H1 (cell line): ENCODE results near the gene S100A13. TPM values are rescaled to one million over a fixed set of nuclear protein-coding genes. Genes with fewer than 3 reads are reported as not detected.

Experiments used
- CTCF ChIA-PET: fragments of 300-600 bp; sonication (Branson Sonifier 250); formaldehyde crosslinking; loops from one replicate; lab custom pipeline; 2021; ENCODE audit not compliant: partially characterized antibody; lab: Charles Lee
- POLR2A ChIA-PET: fragments of 300-600 bp; sonication (Branson Sonifier 250); formaldehyde crosslinking; loops from one replicate; lab custom pipeline; 2021; ENCODE audit warnings: inconsistent platforms; ENCODE audit not compliant: partially characterized antibody; lab: Charles Lee
- DNase-seq, 2 experiments: peaks; one replicate each; pipeline versions ENCODE4 v3.0.0 to v3.0.0-alpha.2; 2010 to 2022; ENCODE audit warnings: low spot score in 2 of 2, low read depth in 1 of 2, mixed read lengths in 1 of 2
- FAIRE-seq: peaks from 2 replicates; lab custom pipeline; 2011; peaks lifted over from hg19 to GRCh38; lab: Jason Lieb, UNC
- H2AFZ ChIP-seq: 2 replicates; pipeline ENCODE4 v1.8.1; 2012; ENCODE audit warnings: low read length, inconsistent platforms
- H2AK5ac ChIP-seq: 2 replicates; pipeline ENCODE4 v1.6.1; 2013; ENCODE audit warnings: low read depth, low read length
- H2BK120ac ChIP-seq: replicated peaks from 2 replicates; pipeline ENCODE3; 2013; ENCODE audit warnings: low read depth, low read length, inconsistent platforms
- H2BK12ac ChIP-seq: 2 replicates; pipeline ENCODE4 v1.6.1; 2013; ENCODE audit warnings: low read depth, low read length
- H2BK15ac ChIP-seq: 2 replicates; pipeline ENCODE4 v1.6.1; 2013; ENCODE audit warnings: low read length
- H2BK20ac ChIP-seq: 2 replicates; pipeline ENCODE4 v1.6.1; 2013; ENCODE audit warnings: low read length
- H2BK5ac ChIP-seq: 2 replicates; pipeline ENCODE4 v1.6.1; 2013; ENCODE audit warnings: low read depth, low read length
- H3K14ac ChIP-seq: 2 replicates; pipeline ENCODE4 v1.6.1; 2013; ENCODE audit warnings: inconsistent platforms; ENCODE audit not compliant: insufficient read length
- H3K18ac ChIP-seq: 2 replicates; pipeline ENCODE4 v1.6.1; 2013; ENCODE audit warnings: low read length; ENCODE audit errors: extremely low read depth
- H3K23ac ChIP-seq: 2 replicates; pipeline ENCODE4 v1.6.1; 2013; ENCODE audit warnings: inconsistent platforms; ENCODE audit not compliant: insufficient read length
- H3K23me2 ChIP-seq: 2 replicates; pipeline ENCODE4 v1.6.1; 2013; ENCODE audit warnings: low read depth, low read length
- H3K27ac ChIP-seq: 2 replicates; pipeline ENCODE4 v1.6.1; 2011; ENCODE audit warnings: low read depth, low read length, inconsistent platforms
- H3K27me3 ChIP-seq, 4 experiments: replicated peaks in 1 of 4; 1 replicate in 1 of 4; 2 replicates in 3 of 4; pipeline versions ENCODE4 v1.6.1 to v1.8.1; 2011 to 2013; ENCODE audit warnings: low read length in 3 of 4, mild to moderate bottlenecking in 3 of 4, inconsistent platforms in 2 of 4, mixed read lengths in 2 of 4, moderate library complexity in 1 of 4; ENCODE audit not compliant: control insufficient read depth in 3 of 4, insufficient read depth in 3 of 4; ENCODE audit errors: extremely low read depth in 1 of 4
- H3K36me3 ChIP-seq, 4 experiments: 2 replicates each; pipeline versions ENCODE4 v1.6.1 to v1.8.1; 2011 to 2013; ENCODE audit warnings: mild to moderate bottlenecking in 4 of 4, low read length in 3 of 4, moderate library complexity in 2 of 4, control low read depth in 1 of 4, inconsistent platforms in 1 of 4; ENCODE audit not compliant: insufficient read depth in 4 of 4, control insufficient read depth in 2 of 4
- H3K4ac ChIP-seq: replicated peaks from 2 replicates; pipeline ENCODE3; 2013; ENCODE audit warnings: low read length, low read depth, mixed read lengths, inconsistent platforms; ENCODE audit not compliant: insufficient read length
- H3K4me1 ChIP-seq, 4 experiments: replicated peaks in 1 of 4; 1 replicate in 1 of 4; 2 replicates in 3 of 4; pipeline versions ENCODE4 v1.6.1 to v1.8.1; 2011 to 2013; ENCODE audit warnings: low read length in 3 of 4, inconsistent platforms in 2 of 4, mixed read lengths in 1 of 4; ENCODE audit not compliant: insufficient read depth in 4 of 4, control insufficient read depth in 3 of 4
- H3K4me2 ChIP-seq, 2 experiments: 2 replicates each; pipeline versions ENCODE4 v1.6.1 to v1.8.1; 2011 to 2013; ENCODE audit warnings: low read depth in 2 of 2, low read length in 2 of 2, control low read depth in 1 of 2, inconsistent platforms in 1 of 2, mild to moderate bottlenecking in 1 of 2; ENCODE audit not compliant: insufficient read depth in 1 of 2
- H3K4me3 ChIP-seq, 4 experiments: fragments of 200-600, 300-600 bp in 1 of 4; sonication (generic), shearing (Covaris generic), sonication (Bioruptor Twin) in 1 of 4; 2 replicates each; pipeline versions ENCODE4 v1.5.1 to v1.8.1; 2011 to 2016; ENCODE audit warnings: low read length in 4 of 4, low read depth in 3 of 4, control low read depth in 2 of 4, inconsistent platforms in 2 of 4, mild to moderate bottlenecking in 2 of 4, mixed read lengths in 1 of 4, moderate library complexity in 1 of 4; ENCODE audit not compliant: insufficient read depth in 2 of 4; ENCODE audit errors: extremely low read depth in 1 of 4
- H3K56ac ChIP-seq: replicated peaks from 2 replicates; pipeline ENCODE3; 2013; ENCODE audit warnings: low read depth, mild to moderate bottlenecking, mixed read lengths, low read length, inconsistent platforms; ENCODE audit not compliant: insufficient read length
- H3K79me1 ChIP-seq: 2 replicates; pipeline ENCODE4 v1.6.1; 2013; ENCODE audit warnings: low read depth, low read length, control low read depth
- H3K79me2 ChIP-seq, 2 experiments: 2 replicates each; pipeline versions ENCODE4 v1.6.1 to v1.8.1; 2012 to 2013; ENCODE audit warnings: low read length in 2 of 2, mild to moderate bottlenecking in 2 of 2, inconsistent platforms in 1 of 2; ENCODE audit not compliant: insufficient read depth in 2 of 2, control insufficient read depth in 1 of 2
- H3K9ac ChIP-seq, 4 experiments: replicated peaks in 1 of 4; 1 replicate in 1 of 4; 2 replicates in 3 of 4; pipeline versions ENCODE4 v1.6.1 to v1.8.1; 2011 to 2013; ENCODE audit warnings: low read depth in 3 of 4, low read length in 3 of 4, control low read depth in 2 of 4, mild to moderate bottlenecking in 2 of 4, moderate library complexity in 2 of 4, inconsistent platforms in 1 of 4; ENCODE audit errors: extremely low read depth in 1 of 4
- H3K9me3 ChIP-seq, 2 experiments: 2 replicates each; pipeline versions ENCODE4 v1.6.1 to v1.8.1; 2012 to 2013; ENCODE audit warnings: mild to moderate bottlenecking in 2 of 2, moderate library complexity in 2 of 2, control low read depth in 1 of 2, inconsistent platforms in 1 of 2, low read depth in 1 of 2, low read length in 1 of 2, mixed read lengths in 1 of 2; ENCODE audit not compliant: insufficient read depth in 2 of 2
- H4K20me1 ChIP-seq, 2 experiments: replicated peaks in 1 of 2; 2 replicates each; pipeline versions ENCODE3 to v1.8.1; 2011 to 2013; ENCODE audit warnings: inconsistent platforms in 2 of 2, low read length in 2 of 2, mild to moderate bottlenecking in 1 of 2; ENCODE audit not compliant: insufficient read depth in 2 of 2, control insufficient read depth in 1 of 2
- H4K5ac ChIP-seq: 2 replicates; pipeline ENCODE4 v1.6.1; 2013; ENCODE audit warnings: low read length, low read depth, mixed read lengths, inconsistent platforms; ENCODE audit not compliant: insufficient read length
- H4K8ac ChIP-seq: 2 replicates; pipeline ENCODE4 v1.8.0; 2013; ENCODE audit warnings: mild to moderate bottlenecking, moderate library complexity, low read length, inconsistent platforms; ENCODE audit not compliant: insufficient read depth; ENCODE audit errors: extremely low read depth
- H4K91ac ChIP-seq: replicated peaks from 2 replicates; pipeline ENCODE3; 2013; ENCODE audit warnings: low read length, mixed read lengths, inconsistent platforms; ENCODE audit not compliant: insufficient read length
- ASH2L ChIP-seq: fragments of 200-600, 300-600 bp; sonication (generic); IDR thresholded peaks from one replicate; pipeline ENCODE4 v1.7.1; 2017; ENCODE audit warnings: low read length
- BACH1 ChIP-seq: IDR thresholded peaks from 2 replicates; pipeline ENCODE4 v1.6.1; 2012; ENCODE audit warnings: low read length, improper control_type of control experiment
- CHD1 ChIP-seq: IDR thresholded peaks from 2 replicates; pipeline ENCODE4 v1.6.1; 2012; ENCODE audit warnings: low read depth, low read length, improper control_type of control experiment
- CHD2 ChIP-seq: IDR thresholded peaks from 2 replicates; pipeline ENCODE4 v1.6.1; 2012; ENCODE audit warnings: low read length, improper control_type of control experiment
- GTF2F1 ChIP-seq: IDR thresholded peaks from 2 replicates; pipeline ENCODE4 v1.6.1; 2012; ENCODE audit warnings: low read depth, low read length, improper control_type of control experiment, borderline replicate concordance
- POLR2A ChIP-seq, 2 experiments: IDR thresholded peaks; 1 replicate in 1 of 2; 2 replicates in 1 of 2; pipeline ENCODE4 v1.6.1; 2011; ENCODE audit warnings: low read depth in 2 of 2, low read length in 2 of 2, mild to moderate bottlenecking in 2 of 2; ENCODE audit errors: control extremely low read depth in 1 of 2
- POLR2AphosphoS5 ChIP-seq: IDR thresholded peaks from 2 replicates; pipeline ENCODE4 v1.6.1; 2011; ENCODE audit warnings: low read depth, low read length
- RNF2 ChIP-seq: fragments of 200-900, 300-1000 bp; sonication (generic); IDR thresholded peaks from 2 replicates; pipeline ENCODE4 v1.7.1; 2016; ENCODE audit warnings: borderline replicate concordance, low read depth, mild to moderate bottlenecking, antibody characterized with exemption, low read length; ENCODE audit not compliant: poor library complexity, severe bottlenecking; ENCODE audit errors: missing control alignments
- WGBS, 2 experiments: shearing (Covaris generic) in 1 of 2; methylation state at CpG; one replicate each; pipeline versions ENCODE4 v1.1.6 to v1.1.7; 2013 to 2015; ENCODE audit warnings: low lambda C conversion rate in 2 of 2, mixed read lengths in 2 of 2, inconsistent platforms in 1 of 2, low coverage in 1 of 2, missing lambda C conversion rate in 1 of 2; ENCODE audit not compliant: insufficient replicate concordance in 2 of 2, insufficient coverage in 1 of 2, insufficient read length in 1 of 2; ENCODE audit errors: extremely low coverage in 1 of 2, missing lambda C conversion rate in 1 of 2; 5-methylcytosine and 5-hydroxymethylcytosine counted together
- long read RNA-seq, 2 experiments: library from RNA in 1 of 2; library from capped mRNA in 1 of 2; stranded (forward); transcript quantifications; one replicate each; pipeline ENCODE4 v2.0.0, GENCODE V29; 2021; ENCODE audit warnings: inconsistent platforms in 1 of 2
- polyA minus RNA-seq, 3 experiments: library from RNA; depleted of rRNA, polyadenylated mRNA; stranded (reverse); fragments of >200 nt; gene quantifications; 1 replicate in 2 of 3; 2 replicates in 1 of 3; pipeline ENCODE4 v1.2.3, GENCODE V29; 2011
- polyA plus RNA-seq, 7 experiments: library from polyadenylated mRNA; depleted of rRNA in 3 of 7; stranded (reverse) in 5 of 7; unstranded in 2 of 7; fragments of >200 nt in 5 of 7; fragments of 200-250 nt in 2 of 7; gene quantifications; 1 replicate in 5 of 7; 2 replicates in 1 of 7; 4 replicates in 1 of 7; pipeline versions ENCODE4 v1.2.1 to v1.2.3, GENCODE V29; 2011 to 2013; ENCODE audit warnings: missing spikeins in 2 of 7, mixed read lengths in 2 of 7
- total RNA-seq: library from RNA; stranded (reverse); fragmentation: NEBNext Ultra II Directional; extraction: Animal tissue kit (Norgen Biotek cat#: 25700); gene quantifications from 2 replicates; pipeline ENCODE4 v1.2.1, GENCODE V29; 2021

Gene S100A13
- total RNA-seq (63.6 and 65.3 TPM in 2 replicates), polyA plus RNA-seq (2011; rRNA removed) (79.0 and 127 TPM in 2 replicates), polyA minus RNA-seq (2011; rRNA and poly(A)+ RNA removed) (33.9 and 48.4 TPM in 2 replicates)
- 122 TPM for polyA plus RNA-seq (2011; cell fraction: cytosol; rRNA removed)
- 65.5 TPM for polyA plus RNA-seq (2011; cell fraction: nucleus; rRNA removed)
- 102 to 124 TPM (median 115 TPM) in 4 replicates for polyA plus RNA-seq (2012, experiment 1 of 2)
- 229 TPM for polyA plus RNA-seq (2012, experiment 2 of 2)
- 97.0 TPM for polyA plus RNA-seq (2013, experiment 1 of 2)
- 96.5 TPM for polyA plus RNA-seq (2013, experiment 2 of 2)
- 12.7 TPM for polyA minus RNA-seq (2011; cell fraction: cytosol; rRNA and poly(A)+ RNA removed)
- 18.6 TPM for polyA minus RNA-seq (2011; cell fraction: nucleus; rRNA and poly(A)+ RNA removed)
- long read RNA-seq, experiment 1, partial matches to known transcripts = 18 of 18 reads
- long read RNA-seq, experiment 1, other reads (novel, unspliced or antisense) = 0 of 18 reads
- long read RNA-seq, experiment 2, partial matches to known transcripts = 0 of 1 reads
- long read RNA-seq, experiment 2, other reads (novel, unspliced or antisense) = 0 of 1 reads

DNA sequence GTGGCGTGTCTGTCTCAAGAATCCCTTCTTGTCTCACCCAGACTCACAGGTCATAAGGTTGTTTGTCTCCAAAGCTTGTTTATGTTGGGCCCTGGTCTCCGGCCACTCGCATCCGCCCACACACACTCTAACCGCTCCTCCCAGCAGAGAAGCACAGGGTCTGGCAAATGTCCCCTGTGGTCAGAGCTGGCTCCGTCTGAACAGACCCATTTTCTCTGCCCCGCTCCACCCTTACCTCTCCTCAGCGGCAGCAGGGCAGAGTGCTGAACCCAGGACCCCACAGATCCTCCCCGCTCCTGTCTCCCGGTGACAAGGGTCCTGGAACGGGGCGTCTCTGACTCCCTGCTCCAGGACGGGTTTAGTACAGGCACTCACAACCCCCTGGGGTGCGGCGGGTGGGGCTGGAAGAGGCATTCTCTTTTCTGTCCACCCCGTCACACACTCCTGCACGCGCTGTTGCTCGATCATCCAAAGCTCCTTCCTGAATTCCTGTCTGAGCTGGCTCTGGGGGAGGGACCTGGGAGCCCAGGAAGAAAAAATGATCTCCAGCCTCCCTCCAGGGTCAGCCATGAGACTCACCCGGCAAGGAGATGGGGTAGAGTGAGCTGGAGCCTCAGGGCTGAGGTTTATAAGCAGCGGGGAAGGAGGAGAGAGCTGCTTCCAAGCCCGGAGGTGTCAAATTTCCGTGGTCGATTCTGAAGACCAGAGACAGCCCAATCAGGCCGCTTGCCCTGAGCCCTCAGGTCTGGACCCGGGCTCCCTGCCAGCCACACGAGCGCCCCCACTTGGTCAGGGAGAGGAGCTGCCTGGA, at the start of gene S100A13:
Gene S100A13 (minus strand): TSS at position 602 of the 811 bp plus-strand sequence. CDS start 1,033 bp downstream, outside the sequence.
- Histone ChIP-seq H3K4me2 (peak within 1 kb of the TSS; percentile 74 to 95), H4K20me1 (no peaks in the 10 kb centered on the region), H2BK5ac (peak within 1 kb of the TSS; percentile 68), H2AFZ (peak within 1 kb of the TSS; percentile 72; the same call in 1 of the 2 replicates), H3K36me3 (peaks cover 0 to 4% (median 1%) of the 10 kb centered on the region in 4 experiments; a peak in 3 of 8 replicates), H2AK5ac (no peak within 1 kb of the TSS; the same call in 1 of the 2 replicates), H3K56ac (no peak within 1 kb of the TSS), H3K27me3 (no peaks in the 10 kb centered on the region), H3K4me3 (peak within 1 kb of the TSS; percentile 45 to 77 (median 72)), H3K23ac (no peak within 1 kb of the TSS), H3K14ac (no peak within 1 kb of the TSS), H2BK120ac (no peak within 1 kb of the TSS), H2BK20ac (0 out of 2 replicates have a peak within 1 kb of the TSS, but pooled peaks have one; percentile 75), H3K4ac (peak within 1 kb of the TSS; percentile 71), H3K9me3 (no peaks in the 10 kb centered on the region), H3K27ac (peak within 1 kb of the TSS; percentile 59), H3K4me1 (peaks cover 0 to 13% (median 7%) of the 10 kb centered on the region in 4 experiments; a peak in 6 of 7 replicates), H3K79me2 (no peaks in the 10 kb centered on the region), H3K9ac (peak within 1 kb of the TSS in 2 of 4 experiments; percentile 69 to 70; a peak in 4 of 7 replicates), H4K91ac (peak within 1 kb of the TSS; percentile 59), H3K18ac (peak within 1 kb of the TSS; percentile 93), H2BK12ac (peak within 1 kb of the TSS; percentile 92), H3K79me1 (no peaks in the 10 kb centered on the region), H4K8ac (peak within 1 kb of the TSS; percentile 80; the same call in 1 of the 2 replicates), H4K5ac (peak within 1 kb of the TSS; percentile 57), H2BK15ac (peak within 1 kb of the TSS; percentile 98; the same call in 1 of the 2 replicates), H3K23me2 (peaks cover 7% of the 10 kb centered on the region)
- 8% methylated on average over 28 of the region's 28 CpGs; no CpG with 5 or more reads in 1 of the 2 experiments for WGBS, 2 experiments
- peak; percentile 92 to 94 for DNase-seq
- ChIA-PET CTCF (interaction anchor here (0.6 to 10.2 kb wide), 45 partner anchors 8 to 315 kb away, joined by 3 to 115 read pairs (median 5); partner anchors contain the start of genes S100A14, S100A16, S100A4 and S100A6), POLR2A (interaction anchor here (0.6 to 15.6 kb wide), 38 partner anchors 10 to 1241 kb away, joined by 3 to 261 read pairs (median 4); partner anchors contain the start of genes RPS27, S100A14, S100A16 and S100A4)
- peak; percentile 45 for FAIRE-seq
- peak; percentile 88; the same call in 1 of the 2 replicates for TF ChIP-seq GTF2F1
- 0 out of 2 replicates have a peak, but pooled peaks have one; percentile 30 for TF ChIP-seq CHD2
- no peak for TF ChIP-seq CHD1
- peak; percentile 79 for TF ChIP-seq ASH2L
- TF ChIP-seq POLR2A (IDR thresholded peaks at IDR 0.05; ENCODE audit: control extremely low read depth in 1 of 2, low read depth in 2 of 2, low read length in 2 of 2) = peak; percentile 94 to 98
- no peak for TF ChIP-seq RNF2
- peak; percentile 95 for TF ChIP-seq POLR2AphosphoS5
- TF ChIP-seq BACH1 = no peak
